22Rv1 (cell line): Measurements from ENCODE around the gene ZSWIM5.

Experiments used
- CTCF ChIP-seq: fragments of 450-650 bp; IDR thresholded peaks from 2 replicates; pipeline ENCODE4 v1.5.1; 2017; ENCODE audit warnings: mild to moderate bottlenecking
- ZFX ChIP-seq: fragments of 450-650 bp; IDR thresholded peaks from 2 replicates; pipeline ENCODE4 v1.6.1; 2017; ENCODE audit warnings: antibody characterized with exemption, borderline replicate concordance

GRCh38 chr1:45146833-45147232, 59.6 kb downstream of the ZSWIM5 start:
- TF ChIP-seq CTCF (no peak), ZFX (no peak)
